IPS DF 6.9 (cell line): ENCODE measurements around the gene WWOX.

Experiments
- DNase-seq: peaks from one replicate; pipeline ENCODE4 v3.0.0-alpha.2; 2013; ENCODE audit warnings: low read depth, low spot score
- H3K27ac ChIP-seq: one replicate; pipeline ENCODE4 v1.5.1; 2013; ENCODE audit warnings: low read length, control low read depth
- H3K27me3 ChIP-seq: 2 replicates; pipeline ENCODE4 v1.6.1; 2013; ENCODE audit warnings: mild to moderate bottlenecking, low read length; ENCODE audit not compliant: control insufficient read depth, insufficient read depth
- H3K36me3 ChIP-seq: 2 replicates; pipeline ENCODE4 v1.6.1; 2013; ENCODE audit warnings: low read length; ENCODE audit not compliant: control insufficient read depth, insufficient read depth
- H3K4me1 ChIP-seq: 2 replicates; pipeline ENCODE4 v1.6.1; 2013; ENCODE audit warnings: low read length; ENCODE audit not compliant: control insufficient read depth, insufficient read depth
- H3K4me3 ChIP-seq: 2 replicates; pipeline ENCODE4 v1.5.1; 2013; ENCODE audit warnings: mild to moderate bottlenecking, low read length
- H3K9me3 ChIP-seq: 2 replicates; pipeline ENCODE4 v1.6.1; 2013; ENCODE audit warnings: low read length, inconsistent platforms; ENCODE audit not compliant: control insufficient read depth, insufficient read depth
- WGBS: extraction: QIAGEN DNeasy Blood & Tissue Kit; methylation state at CpG from one replicate; pipeline ENCODE4 v1.1.7; 2013; ENCODE audit warnings: mixed read lengths, missing lambda C conversion rate; ENCODE audit not compliant: insufficient read length, insufficient coverage; 5-methylcytosine and 5-hydroxymethylcytosine counted together

WWOX gene

DNA sequence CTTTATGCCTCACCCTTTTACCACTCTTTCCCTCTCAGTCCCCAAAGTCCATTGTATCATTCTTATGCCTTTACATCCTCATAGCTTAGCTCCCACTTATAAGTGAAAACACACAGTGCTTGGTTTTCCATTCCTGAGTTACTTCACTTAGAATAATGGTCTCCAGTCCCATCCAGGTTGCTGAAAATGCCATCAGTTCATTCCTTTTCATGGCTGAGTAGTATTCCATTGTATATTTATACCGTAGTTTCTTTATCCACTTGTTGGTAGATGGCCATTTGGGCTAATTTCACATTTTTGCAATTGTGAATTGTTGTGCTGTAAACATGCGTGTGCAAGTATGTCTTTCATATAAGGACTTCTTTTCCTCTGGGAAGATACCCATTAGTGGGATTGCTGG, 597.3 kb downstream of the WWOX start:
- H3K27me3 ChIP-seq, result no peaks in the 10 kb centered on the region
- DNase-seq, result no peak
- H3K4me1 ChIP-seq, result no peaks in the 10 kb centered on the region
- no peaks in the 10 kb centered on the region for H3K36me3 ChIP-seq
- WGBS, result no CpG with 5 or more reads among the region's 2 CpGs
- H3K4me3 ChIP-seq, result no peak overlapping the region
- no peak overlapping the region for H3K27ac ChIP-seq
- H3K9me3 ChIP-seq, result no peaks in the 10 kb centered on the region

DNA sequence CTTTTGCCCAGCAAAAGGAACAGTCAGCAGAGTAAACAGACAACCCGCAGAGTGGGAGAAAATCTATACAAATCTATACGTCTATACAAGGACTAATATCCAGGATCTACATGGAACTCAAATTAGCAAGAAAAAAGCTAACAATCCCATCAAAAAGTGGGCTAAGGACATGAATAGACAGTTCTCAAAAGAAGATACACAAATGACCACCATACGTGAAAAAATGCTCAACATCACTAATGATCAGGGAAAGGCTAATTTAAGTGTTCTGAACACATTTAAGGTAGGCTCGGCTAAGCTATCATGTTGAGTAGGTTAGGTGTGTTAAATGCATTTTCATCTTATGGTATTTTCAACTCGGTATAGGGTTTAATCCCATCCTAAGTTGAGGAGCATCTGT, 598.0 kb downstream of the WWOX start:
- Histone ChIP-seq H3K27me3 (no peaks in the 10 kb centered on the region), H3K27ac (no peak overlapping the region), H3K36me3 (no peaks in the 10 kb centered on the region), H3K4me3 (no peak overlapping the region), H3K9me3 (no peaks in the 10 kb centered on the region), H3K4me1 (no peaks in the 10 kb centered on the region)
- DNase-seq, result no peak
- no CpG with 5 or more reads among the region's 5 CpGs for WGBS

DNA sequence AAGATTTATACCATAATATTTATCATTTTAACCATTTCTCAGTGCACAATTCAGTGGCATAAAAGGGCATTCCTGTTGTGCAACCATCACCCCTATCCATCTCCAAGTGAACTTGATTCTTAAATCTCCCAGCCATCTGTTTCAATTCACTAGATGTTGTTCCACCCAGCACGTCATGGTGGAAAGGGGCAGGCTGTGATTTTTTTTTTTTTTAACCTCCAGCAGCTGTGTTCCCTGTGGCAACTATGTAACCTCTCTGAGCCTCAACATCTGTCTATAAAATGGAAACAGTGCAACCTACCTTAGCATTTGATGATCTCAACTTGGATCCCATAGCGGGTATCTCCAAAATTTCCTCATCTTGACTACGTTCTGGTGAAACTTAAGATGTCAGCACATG, 604.5 kb downstream of the WWOX start:
- WGBS, result no CpG with 5 or more reads among the region's 3 CpGs
- no peaks in the 10 kb centered on the region for H3K9me3 ChIP-seq
- H3K27me3 ChIP-seq, result no peaks in the 10 kb centered on the region
- H3K27ac ChIP-seq, result no peak overlapping the region
- no peaks in the 10 kb centered on the region for H3K36me3 ChIP-seq
- H3K4me3 ChIP-seq, result no peak overlapping the region
- no peaks in the 10 kb centered on the region for H3K4me1 ChIP-seq
- no peak for DNase-seq

DNA sequence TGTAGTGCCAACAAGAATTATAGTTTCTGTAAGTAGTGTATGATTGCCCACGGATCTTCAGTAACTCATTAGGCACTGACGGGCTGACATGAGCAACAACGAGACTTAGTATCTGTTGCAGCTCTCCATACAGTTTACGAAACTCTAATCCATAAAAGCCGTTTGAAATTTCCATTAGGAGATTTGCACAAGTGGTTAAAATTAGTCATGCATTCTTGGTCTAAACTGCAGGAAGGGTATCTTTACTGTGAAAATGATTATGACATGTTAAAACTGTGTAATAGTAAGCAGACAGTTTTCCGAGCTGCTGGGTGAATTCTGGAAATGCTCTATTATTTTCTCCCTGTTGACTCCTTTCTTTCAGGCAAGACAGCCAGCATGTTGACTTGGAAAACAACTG, 605.0 kb downstream of the WWOX start:
- no peaks in the 10 kb centered on the region for H3K4me1 ChIP-seq
- no peak for DNase-seq
- H3K27me3 ChIP-seq, result no peaks in the 10 kb centered on the region
- H3K9me3 ChIP-seq, result no peaks in the 10 kb centered on the region
- no peak overlapping the region for H3K4me3 ChIP-seq
- WGBS, result no CpG with 5 or more reads among the region's 6 CpGs
- H3K36me3 ChIP-seq, result no peaks in the 10 kb centered on the region
- no peak overlapping the region for H3K27ac ChIP-seq

DNA sequence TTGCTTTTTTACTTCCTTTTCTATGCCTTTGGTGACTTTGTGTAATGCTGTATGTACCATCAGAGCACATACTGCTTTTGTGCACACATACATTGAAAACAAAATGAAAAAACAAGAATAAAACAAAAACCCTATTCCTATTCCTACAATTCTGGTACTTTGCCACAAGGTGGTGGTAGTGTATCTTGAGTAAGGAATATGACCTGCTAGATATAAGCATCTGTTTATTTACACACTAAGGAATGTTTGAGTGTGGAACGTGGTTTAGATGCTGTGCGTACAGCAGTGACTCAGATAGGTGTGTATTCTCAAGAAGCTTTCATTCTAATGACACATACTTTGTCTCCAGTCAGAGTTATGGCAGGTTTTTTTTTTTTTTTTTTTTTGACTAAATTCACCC, 606.2 kb downstream of the WWOX start:
- H3K4me3 ChIP-seq, result no peak overlapping the region
- H3K4me1 ChIP-seq, result no peaks in the 10 kb centered on the region
- H3K27ac ChIP-seq, result no peak overlapping the region
- no peaks in the 10 kb centered on the region for H3K9me3 ChIP-seq
- H3K36me3 ChIP-seq, result no peaks in the 10 kb centered on the region
- WGBS, result no CpG with 5 or more reads among the region's 2 CpGs
- H3K27me3 ChIP-seq, result no peaks in the 10 kb centered on the region
- DNase-seq, result no peak

DNA sequence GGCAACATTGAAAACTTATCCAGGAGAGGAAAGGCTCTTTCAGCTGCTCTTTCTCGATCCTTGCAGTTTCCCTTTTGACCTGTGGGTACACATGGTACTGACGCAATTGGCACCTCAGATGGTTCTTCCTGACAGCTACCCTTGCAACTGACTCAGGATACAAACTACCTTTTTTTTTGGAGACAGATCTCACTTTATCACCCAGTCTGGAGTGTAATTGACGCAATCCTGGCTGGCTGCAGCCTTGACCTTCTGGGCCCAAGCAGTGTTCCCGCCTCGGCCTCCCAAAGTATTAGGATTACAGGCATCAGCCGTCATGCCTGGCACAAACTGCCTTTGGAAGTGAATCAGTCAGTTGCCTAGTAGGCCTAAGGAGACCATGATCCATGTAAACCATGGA, 607.2 kb downstream of the WWOX start:
- no peaks in the 10 kb centered on the region for H3K36me3 ChIP-seq
- no peak overlapping the region for H3K4me3 ChIP-seq
- no peaks in the 10 kb centered on the region for H3K27me3 ChIP-seq
- no peak overlapping the region for H3K27ac ChIP-seq
- WGBS, result no CpG with 5 or more reads among the region's 6 CpGs
- no peak for DNase-seq
- no peaks in the 10 kb centered on the region for H3K9me3 ChIP-seq
- H3K4me1 ChIP-seq, result no peaks in the 10 kb centered on the region

DNA sequence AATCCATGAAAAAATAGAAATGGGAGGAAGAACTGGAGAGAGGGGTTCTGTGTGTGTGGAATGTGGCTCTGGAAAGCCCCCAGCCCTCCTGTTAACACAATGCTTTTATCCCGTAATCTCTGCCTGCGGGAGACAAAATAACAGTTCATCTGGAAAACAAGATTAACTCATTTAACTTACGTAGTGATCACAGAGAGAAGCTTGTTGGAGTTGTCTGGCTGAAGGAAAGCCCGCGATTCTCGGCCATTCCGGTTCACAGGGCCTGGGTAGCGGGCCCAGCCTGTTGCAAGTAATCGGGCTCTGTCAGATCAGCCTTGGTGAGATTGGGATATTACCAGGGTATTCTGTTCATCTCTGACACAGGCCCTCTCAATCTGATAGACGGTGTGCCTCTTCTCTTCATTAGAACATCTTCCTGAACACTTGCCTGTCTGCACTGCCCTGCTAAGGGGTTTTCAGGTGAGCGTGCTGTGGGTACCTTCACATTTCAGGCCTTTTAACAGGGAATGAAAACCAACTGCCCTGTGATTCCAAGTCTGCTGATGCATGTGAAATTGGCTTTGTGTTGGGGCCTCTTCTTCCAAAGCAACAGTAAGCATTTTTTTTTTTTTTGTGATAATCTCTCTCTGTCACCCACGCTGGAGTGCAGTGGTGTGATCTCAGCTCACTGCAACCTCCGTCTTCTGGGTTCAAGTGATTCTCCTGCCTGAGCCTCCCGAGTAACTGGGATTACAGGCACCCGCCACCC, 609.9 kb downstream of the WWOX start:
- no peak overlapping the region for H3K4me3 ChIP-seq
- H3K27ac ChIP-seq, result no peak overlapping the region
- no peak for DNase-seq
- H3K9me3 ChIP-seq, result no peaks in the 10 kb centered on the region
- no peaks in the 10 kb centered on the region for H3K36me3 ChIP-seq
- H3K27me3 ChIP-seq, result no peaks in the 10 kb centered on the region
- H3K4me1 ChIP-seq, result no peaks in the 10 kb centered on the region
- WGBS, result no CpG with 5 or more reads among the region's 15 CpGs

DNA sequence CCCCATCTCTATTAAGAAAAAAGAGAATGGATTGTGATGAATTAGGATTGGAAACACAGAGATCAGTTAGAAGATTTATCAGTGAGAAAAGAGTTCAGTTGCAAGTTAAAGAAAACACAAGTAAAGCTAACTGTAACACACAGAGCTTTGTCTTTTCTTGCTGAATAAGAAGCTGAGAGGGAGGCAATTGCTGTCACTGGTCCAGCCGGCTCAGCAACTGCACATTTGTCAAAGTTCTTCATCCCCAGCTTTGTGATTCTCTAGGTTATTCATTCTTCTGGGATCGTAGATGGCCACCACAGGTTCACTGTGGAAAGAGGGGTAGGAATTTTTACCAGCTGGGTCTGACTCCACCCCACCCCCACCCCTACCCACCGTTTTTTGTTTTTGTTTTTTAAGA, 615.7 kb downstream of the WWOX start:
- no peaks in the 10 kb centered on the region for H3K4me1 ChIP-seq

DNA sequence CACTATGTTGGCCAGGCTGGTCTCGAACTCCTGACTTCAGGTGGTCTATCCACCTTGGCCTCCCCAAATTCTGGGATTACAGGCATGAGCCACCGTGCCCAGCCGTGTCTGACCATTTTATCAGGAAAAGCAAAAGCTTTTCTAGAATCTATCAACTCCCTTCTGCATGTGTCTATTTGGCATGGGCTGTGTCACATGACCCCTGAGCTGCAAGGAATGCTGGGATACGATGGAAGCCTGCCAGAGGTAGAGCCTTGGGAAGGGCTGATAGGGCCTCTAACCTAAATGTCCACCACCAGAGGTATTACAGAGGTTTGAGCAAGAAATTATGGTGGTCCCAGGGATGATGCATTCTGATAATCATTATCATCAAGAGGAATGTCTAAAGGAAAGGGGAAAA, 616.2 kb downstream of the WWOX start:
- Histone ChIP-seq H3K27ac (no peak overlapping the region), H3K36me3 (no peaks in the 10 kb centered on the region), H3K27me3 (no peaks in the 10 kb centered on the region), H3K4me3 (no peak overlapping the region), H3K4me1 (no peaks in the 10 kb centered on the region), H3K9me3 (no peaks in the 10 kb centered on the region)
- WGBS, result no CpG with 5 or more reads among the region's 4 CpGs
- no peak for DNase-seq

More for the DNA sequence above, 615.7 kb downstream of the WWOX start:
- Histone ChIP-seq H3K36me3 (no peaks in the 10 kb centered on the region), H3K4me3 (no peak overlapping the region), H3K27me3 (no peaks in the 10 kb centered on the region), H3K27ac (no peak overlapping the region), H3K9me3 (no peaks in the 10 kb centered on the region)
- no peak for DNase-seq
- WGBS, result no CpG with 5 or more reads among the region's 3 CpGs

DNA sequence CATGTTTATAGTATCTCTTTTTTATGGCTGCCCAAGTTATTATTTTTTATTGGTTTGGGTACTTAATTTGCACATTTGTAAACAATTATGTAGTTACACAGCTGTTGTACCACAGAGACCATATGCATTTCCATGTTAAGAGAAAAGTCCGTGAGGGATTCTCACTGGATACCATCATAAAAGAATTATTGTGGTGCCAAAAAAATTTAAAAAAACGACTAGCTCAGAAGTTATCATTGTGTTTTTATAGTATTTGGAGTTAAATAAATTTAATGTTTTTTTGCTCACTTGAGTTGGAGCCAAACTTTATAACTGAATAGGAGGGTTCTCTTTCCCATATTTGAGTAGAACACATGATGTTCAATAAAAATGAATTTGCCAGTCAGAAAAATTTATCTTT, 618.7 kb downstream of the WWOX start:
- no peaks in the 10 kb centered on the region for H3K27me3 ChIP-seq
- no peaks in the 10 kb centered on the region for H3K9me3 ChIP-seq
- H3K36me3 ChIP-seq, result no peaks in the 10 kb centered on the region
- 100% methylated on average over 1 of the region's 2 CpGs for WGBS
- no peak overlapping the region for H3K4me3 ChIP-seq
- no peaks in the 10 kb centered on the region for H3K4me1 ChIP-seq
- no peak for DNase-seq
- H3K27ac ChIP-seq, result no peak overlapping the region

DNA sequence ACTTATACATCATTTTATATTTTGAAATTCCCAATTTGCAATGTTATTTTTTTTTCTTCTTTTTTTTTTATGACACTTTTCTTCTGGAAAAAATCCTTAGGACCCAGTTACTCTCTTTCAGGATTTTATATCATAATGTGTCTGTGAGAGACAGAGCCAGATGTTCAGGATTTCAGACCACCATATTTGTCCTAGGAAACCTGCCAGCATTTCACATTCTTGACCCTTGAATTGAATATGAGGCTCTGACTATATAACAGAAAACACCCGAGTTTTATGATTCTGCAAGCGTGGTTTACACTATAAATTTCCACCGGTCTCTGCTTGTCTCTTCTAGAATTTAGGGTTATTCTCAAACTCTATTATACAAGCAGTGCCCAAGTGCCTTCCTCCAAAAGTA, 621.0 kb downstream of the WWOX start:
- Histone ChIP-seq H3K27ac (no peak overlapping the region), H3K4me1 (no peaks in the 10 kb centered on the region), H3K4me3 (no peak overlapping the region), H3K9me3 (no peaks in the 10 kb centered on the region), H3K27me3 (no peaks in the 10 kb centered on the region), H3K36me3 (no peaks in the 10 kb centered on the region)
- WGBS, result no CpG with 5 or more reads among the region's 3 CpGs
- DNase-seq, result no peak
